Islet precursor cell (in vitro differentiated cells): ENCODE measurements around the gene KRAS.

ENCODE experiments used
- DNase-seq: peaks from one replicate; pipeline ENCODE4 v3.0.0-alpha.2; 2018

Gene KRAS

DNA sequence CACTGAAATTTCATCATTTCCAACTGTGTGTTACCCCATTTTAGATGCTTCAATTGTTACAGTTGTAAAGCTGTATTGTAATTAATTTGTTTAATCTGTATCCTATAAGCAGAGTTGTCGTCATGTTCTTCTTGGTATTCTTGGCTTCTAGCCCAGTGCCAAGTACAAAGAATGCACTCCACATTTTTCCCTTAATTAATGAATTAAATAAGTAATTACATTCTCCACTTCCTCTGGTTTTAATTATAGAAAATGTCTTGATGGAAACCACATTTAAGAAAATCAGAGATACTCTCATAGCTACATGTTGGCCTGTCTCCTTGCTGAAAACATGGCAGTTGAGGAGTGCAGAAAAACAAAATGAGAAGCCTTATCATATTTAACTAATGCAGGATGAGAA is 56.5 kb downstream of the KRAS start:
- no peak for DNase-seq

- no peak for DNase-seq
These were observed 59.9 kb downstream of the KRAS start for GRCh38 chr12:25190793-25191192.

DNA sequence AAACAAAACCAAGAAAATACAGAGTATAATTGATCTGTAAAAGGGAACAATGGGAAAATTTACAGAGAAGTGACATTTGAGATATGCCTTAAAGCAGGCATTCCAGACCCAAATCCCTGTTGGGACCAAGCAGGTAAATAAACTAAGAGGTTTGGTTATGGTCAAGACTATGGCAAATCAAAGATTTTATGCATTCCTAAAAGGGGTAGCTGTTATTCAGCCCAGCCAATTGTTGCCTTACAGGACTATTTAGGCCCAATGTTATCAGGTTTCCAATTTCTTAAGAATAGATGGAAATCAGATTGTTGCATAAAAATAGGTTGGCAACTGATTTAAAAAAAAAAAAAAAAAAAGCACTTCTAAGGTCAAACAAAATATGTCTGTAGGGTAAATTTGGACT is 61.1 kb downstream of the KRAS start:
- DNase-seq: no peak

GRCh38 chr12:25187781-25188180 is 62.9 kb downstream of the KRAS start:
- DNase-seq: no peak

DNA sequence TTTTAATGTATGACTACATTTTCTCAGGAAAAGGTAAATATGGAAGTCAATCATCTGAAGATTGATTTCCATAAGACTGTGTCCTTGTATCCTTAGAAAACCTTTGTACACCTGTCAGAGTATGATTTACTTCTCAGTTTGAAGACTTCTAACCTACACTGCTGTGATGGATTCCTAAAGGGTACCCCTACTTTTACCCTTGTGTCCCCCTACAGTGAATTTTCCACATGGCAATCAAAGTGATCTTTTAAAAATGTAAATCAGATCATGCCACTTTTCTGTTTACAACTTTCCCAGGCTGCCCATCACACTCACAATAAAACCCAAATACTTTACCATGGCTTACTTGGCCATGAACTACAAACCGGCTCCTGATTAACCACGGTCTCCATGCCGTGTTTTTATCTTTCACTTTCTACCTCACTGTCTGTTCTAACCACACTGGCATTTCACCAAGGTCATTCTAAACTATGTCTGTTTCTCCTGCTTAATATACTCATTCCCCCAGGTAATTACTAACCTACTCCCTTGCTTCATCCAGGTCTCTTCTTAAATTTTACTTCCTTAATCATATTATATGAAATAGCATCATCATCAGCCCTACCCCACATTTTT is 63.8 kb downstream of the KRAS start:
- DNase-seq: no peak

GRCh38 chr12:25186038-25186787 is 64.5 kb downstream of the KRAS start:
- no peak for DNase-seq

DNA sequence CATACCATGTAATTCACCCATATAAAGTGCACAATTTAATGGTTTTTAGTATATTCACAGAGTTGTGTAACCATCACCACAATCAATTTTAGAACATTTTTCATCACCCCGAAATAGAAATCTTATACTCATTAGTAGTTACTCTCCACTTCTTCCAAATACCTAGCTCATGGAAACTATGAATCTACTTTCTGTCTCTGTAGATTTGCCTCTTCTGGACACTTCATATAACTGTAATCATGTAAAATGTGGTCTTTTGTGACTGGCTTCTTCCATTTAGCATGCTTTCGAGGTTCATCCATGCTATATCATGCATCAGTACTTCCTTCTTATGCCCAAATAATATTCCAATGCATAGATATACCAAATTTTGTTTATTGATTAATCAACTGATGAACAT is 66.6 kb downstream of the KRAS start:
- DNase-seq: no peak

DNA sequence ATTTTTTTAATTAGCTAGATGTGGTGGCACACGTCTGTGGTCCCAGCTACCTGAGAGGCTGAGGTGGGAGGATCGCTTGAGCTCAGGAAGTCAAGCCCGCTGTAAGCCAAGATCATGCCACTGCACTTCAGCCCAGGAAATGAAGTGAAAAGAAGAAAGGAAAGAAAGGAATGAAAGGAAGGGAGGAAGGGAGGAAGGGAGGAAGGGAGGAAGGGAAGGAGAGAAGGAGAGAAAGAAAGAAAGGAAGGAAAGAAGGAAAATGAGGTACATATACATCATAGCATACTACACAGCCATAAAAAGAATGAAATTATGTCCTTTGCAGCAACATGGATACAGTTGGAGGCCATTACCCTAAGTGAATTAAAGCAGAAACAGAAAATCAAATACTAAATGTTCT is 68.0 kb downstream of the KRAS start:
- DNase-seq: no peak

- no peak for DNase-seq
These were observed 87.9 kb downstream of the KRAS start for GRCh38 chr12:25162866-25163265.

GRCh38 chr12:25156061-25156460 is 94.7 kb downstream of the KRAS start:
- no peak for DNase-seq

- no peak for DNase-seq
These were observed 95.6 kb downstream of the KRAS start for GRCh38 chr12:25155022-25155576.
